DMS114 treated with DMSO at 0.1 percent for 48 hours (cell line): Measurements from ENCODE around the gene FAIM2.

Source experiments
- DNase-seq: peaks from one replicate; lab custom pipeline; 2025; ENCODE audit not compliant: unreplicated experiment; lab: John Stamatoyannopoulos, UW

The FAIM2 gene

DNA sequence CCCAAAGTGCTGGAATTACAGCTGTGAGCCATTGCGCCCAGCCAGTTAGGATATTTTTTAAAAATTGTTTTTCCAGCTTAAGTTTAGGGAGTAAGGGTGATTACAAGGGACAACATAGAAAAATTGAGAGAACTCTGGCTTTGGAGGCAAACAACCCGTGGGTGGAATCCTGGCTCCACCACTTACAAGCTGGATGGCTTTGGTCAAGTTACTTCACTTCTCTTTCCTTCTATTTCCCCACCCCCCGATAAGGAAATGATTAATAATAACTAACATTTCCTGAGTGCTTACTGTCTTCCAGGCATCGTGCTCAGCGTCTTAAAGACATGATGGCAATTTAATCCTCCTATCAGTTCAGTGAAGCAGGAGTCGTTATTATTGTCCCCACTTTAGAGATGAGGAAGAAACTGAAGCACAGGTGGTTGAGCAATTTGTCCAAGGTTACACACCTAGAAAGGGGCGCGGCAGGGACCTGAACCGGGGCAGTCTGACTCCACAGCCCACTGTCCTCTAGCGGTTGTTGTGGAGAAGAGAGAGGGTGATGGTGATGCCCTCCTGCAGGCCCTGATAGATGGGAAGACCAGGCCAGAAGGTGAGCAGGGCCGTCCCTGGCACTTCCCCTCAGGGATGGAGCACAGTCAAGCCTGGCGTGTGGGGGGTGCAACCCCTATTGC, 16.7 kb upstream of the FAIM2 start:
- no peak for DNase-seq

DNA sequence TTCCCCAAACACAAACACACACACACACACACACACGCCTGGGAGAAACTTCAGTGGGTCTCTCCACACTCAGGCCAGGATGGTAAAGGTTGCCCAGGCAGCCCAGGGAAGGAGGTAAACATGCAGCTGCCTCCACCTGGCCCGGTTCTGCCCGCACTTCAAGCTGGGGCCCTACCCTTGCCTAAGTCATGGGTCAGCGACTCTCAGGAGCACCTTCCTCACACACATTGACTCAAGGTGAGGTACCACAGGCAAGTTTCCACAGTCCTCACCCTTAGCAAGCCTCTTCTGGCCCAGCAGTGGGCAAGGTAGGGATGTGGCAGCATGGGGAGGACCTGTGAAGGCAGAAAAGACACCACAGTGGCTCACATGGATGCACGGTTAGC, 14.1 kb upstream of the FAIM2 start:
- DNase-seq = no peak

DNA sequence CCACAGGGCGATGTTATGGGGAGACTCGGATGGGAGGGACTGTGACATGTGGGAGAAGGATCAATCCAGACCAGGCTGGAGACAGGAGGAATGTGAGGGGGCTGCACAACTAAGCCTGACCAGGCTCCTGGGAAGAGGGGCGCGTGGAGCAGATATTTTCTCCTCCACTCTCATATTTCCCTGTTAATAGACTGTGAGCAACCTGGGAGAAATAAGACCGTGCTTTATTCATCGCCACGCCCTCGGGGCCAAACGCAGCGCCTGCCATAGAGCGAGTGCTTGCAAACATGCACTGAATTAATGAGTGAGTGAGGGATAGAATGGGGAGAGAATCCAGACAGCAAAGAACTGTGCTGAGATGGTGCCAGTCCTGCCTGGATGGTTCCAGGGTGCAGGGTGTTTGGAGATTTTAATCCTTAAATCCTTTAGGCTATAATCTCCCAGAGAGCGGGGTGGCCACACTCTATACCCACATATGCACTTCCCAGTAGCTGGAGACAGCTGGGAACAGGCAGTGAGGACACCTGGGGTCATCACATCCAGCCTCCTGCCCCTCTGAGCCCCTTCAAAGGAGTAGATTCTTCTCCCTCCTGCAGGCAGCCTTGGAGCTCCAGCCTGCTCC, 13.6 kb upstream of the FAIM2 start:
- no peak for DNase-seq

GRCh38 chr12:49916129-49916919, 12.6 kb upstream of the FAIM2 start:
- DNase-seq = no peak

GRCh38 chr12:49912345-49913255, 8.9 kb upstream of the FAIM2 start:
- no peak for DNase-seq

DNA sequence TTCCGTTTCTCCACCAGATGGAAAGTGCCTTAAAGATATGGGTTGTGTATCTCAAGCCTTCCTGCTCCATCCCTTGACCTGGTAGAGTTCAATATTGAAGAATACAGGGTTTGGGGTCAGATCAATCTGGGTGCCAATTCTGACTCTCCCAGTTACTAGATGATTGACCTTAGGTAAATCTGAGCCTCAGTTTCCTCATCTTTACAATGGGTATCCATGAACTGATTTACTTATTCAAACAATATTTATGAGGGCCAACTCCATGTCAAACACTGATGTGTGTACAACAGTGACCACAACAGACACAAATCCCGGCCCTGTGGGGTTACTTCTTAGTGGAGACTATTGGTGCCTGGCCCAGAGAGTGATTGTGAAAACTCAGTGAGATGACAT, 7.5 kb upstream of the FAIM2 start:
- DNase-seq = no peak

GRCh38 chr12:49910331-49911212, 6.9 kb upstream of the FAIM2 start:
- no peak for DNase-seq

- DNase-seq = no peak
Observed at GRCh38 chr12:49909826-49910225, 6.1 kb upstream of the FAIM2 start.

- DNase-seq = no peak
Observed at GRCh38 chr12:49909356-49909755, 5.7 kb upstream of the FAIM2 start.

DNA sequence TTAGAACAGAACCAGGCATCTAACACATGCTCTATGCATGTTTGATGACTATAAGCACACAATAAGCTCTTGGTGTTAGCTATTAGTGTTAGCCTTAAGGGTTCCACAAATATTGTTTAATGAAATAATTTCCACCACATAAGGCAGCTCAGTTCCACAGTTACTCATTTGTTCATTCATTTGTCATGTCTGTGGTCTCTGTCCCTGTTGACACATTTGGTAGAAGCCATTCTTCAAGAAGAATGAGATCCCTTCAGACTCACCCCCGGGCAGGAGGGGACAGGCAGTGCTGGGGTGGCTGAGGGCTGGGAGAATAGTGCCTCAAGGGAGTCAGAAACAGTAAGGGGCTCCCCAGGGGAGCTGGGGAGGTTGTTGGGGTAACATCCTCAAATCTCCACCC, 3.7 kb upstream of the FAIM2 start:
- no peak for DNase-seq

GRCh38 chr12:49905718-49906314, 2.1 kb upstream of the FAIM2 start:
- DNase-seq = no peak

DNA sequence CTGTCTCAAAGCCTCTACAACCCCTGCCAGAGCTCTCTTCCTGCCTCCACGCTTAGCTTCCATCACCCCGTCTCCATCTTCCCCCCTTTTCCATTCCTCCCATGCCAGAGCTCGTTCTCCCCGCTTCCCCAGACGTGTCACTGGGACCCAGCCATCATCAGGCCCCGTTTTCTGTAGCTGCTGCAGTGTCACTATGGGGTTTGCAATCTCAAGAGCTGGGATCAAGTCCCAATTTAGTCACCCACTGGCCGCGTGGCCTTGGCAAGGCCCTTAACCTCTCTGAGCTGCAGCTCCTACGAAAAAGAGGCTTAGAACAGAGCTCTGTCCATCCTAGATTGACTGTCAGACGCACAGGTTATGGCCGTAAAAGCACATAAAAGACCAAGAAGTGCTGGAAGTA, 901 bp upstream of the FAIM2 start:
- no peak for DNase-seq

DNA sequence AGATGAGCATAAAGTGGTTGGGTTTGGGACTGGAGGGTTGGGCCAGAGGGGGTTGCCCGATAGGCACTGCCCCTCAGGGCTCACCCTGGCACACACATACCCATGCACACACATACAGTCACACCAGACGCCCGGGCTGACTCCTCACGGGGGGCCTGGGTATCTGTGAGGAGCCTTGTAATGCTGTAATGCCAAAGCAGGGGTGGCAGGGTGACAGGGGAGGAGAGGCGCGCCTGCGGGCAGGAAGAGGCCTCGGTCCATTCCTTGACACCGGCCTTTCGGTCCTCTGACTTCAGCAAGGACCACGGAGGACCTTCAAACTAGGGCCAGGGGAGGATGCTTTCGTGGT, 375 bp downstream of the FAIM2 start:
- DNase-seq = no peak

- no peak for DNase-seq
Observed at GRCh38 chr12:49902399-49903350, 1.0 kb downstream of the FAIM2 start.

GRCh38 chr12:49901986-49902385, 1.7 kb downstream of the FAIM2 start:
- DNase-seq = no peak

- no peak for DNase-seq
Observed at GRCh38 chr12:49901026-49901425, 2.7 kb downstream of the FAIM2 start.

- no peak for DNase-seq
Observed at GRCh38 chr12:49900371-49900770, 3.3 kb downstream of the FAIM2 start.

GRCh38 chr12:49899921-49900320, 3.8 kb downstream of the FAIM2 start:
- DNase-seq = no peak

GRCh38 chr12:49899286-49899843, 4.3 kb downstream of the FAIM2 start:
- no peak for DNase-seq
